ENCODE results near the gene APOC1.

- TF ChIP-seq CREB5 (CRISPR knock-in tag; IDR thresholded peaks at IDR 0.05; ENCODE audit: low read depth) (no peak), ZNF70 (CRISPR knock-in tag; IDR thresholded peaks at IDR 0.05) (no peak), PATZ1 (CRISPR knock-in tag; IDR thresholded peaks at IDR 0.05; ENCODE audit: borderline replicate concordance) (no peak), TCF4 (CRISPR knock-in tag; IDR thresholded peaks at IDR 0.05; ENCODE audit: borderline replicate concordance) (no peak), POU6F1 (CRISPR knock-in tag; IDR thresholded peaks at IDR 0.05; ENCODE audit: borderline replicate concordance, low read depth) (no peak), BACH2 (CRISPR knock-in tag; IDR thresholded peaks at IDR 0.05; ENCODE audit: borderline replicate concordance) (no peak), ARNTL (CRISPR knock-in tag; IDR thresholded peaks at IDR 0.05; ENCODE audit: borderline replicate concordance, low read depth) (no peak), ZNF565 (CRISPR knock-in tag; conservative IDR thresholded peaks at IDR 0.05; ENCODE audit: low read depth) (no peak), ZFP3 (CRISPR knock-in tag; IDR thresholded peaks at IDR 0.05) (no peak), CSDC2 (CRISPR knock-in tag; IDR thresholded peaks at IDR 0.05) (no peak), PPARA (CRISPR knock-in tag; IDR thresholded peaks at IDR 0.05; ENCODE audit: borderline replicate concordance) (no peak)
Observed at GRCh38 chr19:44903602-44904425, 10.6 kb upstream of the APOC1 start.
